GM21447 (cell line): ENCODE data around the gene SINHCAF.

Source experiments
- ATAC-seq: cut with Tn5 transposase; IDR thresholded peaks from one replicate; pipeline ENCODE4 v1.9.1; 2021; ENCODE audit not compliant: unreplicated experiment

The SINHCAF gene

DNA sequence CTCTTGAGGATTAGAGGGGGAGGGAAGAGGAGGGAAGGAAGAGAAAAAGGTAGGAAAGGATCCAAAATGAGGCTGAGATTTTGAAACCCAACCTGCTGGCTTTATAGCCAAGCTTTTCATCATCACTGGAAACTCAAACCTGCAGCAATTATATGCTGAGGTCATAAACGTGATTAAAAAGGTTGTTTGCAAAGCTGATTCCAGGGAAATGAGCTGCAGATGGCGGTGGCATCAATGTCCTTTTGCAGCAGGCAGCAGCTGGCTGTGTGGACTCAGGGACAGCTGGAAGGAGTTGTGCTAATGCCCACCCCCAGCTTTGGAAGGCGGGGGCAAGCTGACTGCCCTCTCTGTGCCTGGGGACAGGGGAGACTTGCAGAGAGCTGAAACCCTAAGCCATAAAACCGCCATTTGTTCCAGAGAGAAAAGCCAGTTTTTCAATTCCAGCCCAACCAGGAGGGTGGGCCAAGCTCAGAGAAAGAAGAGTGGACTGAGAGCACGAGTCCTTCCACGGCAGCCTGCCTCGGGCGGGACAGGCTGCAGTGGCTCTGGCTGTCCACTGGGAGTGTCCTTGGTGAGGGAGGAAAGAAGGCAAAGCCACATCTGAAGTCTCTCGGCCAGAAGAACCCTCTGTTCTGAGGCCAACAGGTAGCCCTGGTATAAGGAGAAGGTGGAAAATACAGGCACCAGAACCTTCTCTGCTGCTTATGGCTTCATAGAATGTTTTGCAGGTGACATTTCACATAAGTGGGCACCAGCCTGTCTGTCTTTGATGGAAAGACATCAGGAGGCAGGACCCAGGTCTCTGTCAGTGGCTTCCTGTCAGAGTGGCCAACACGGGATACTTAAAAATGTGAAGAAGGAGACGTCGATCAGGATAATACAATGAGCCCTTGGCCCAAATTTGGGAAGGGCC is 90.7 kb downstream of the SINHCAF start:
- ATAC-seq = no peak

DNA sequence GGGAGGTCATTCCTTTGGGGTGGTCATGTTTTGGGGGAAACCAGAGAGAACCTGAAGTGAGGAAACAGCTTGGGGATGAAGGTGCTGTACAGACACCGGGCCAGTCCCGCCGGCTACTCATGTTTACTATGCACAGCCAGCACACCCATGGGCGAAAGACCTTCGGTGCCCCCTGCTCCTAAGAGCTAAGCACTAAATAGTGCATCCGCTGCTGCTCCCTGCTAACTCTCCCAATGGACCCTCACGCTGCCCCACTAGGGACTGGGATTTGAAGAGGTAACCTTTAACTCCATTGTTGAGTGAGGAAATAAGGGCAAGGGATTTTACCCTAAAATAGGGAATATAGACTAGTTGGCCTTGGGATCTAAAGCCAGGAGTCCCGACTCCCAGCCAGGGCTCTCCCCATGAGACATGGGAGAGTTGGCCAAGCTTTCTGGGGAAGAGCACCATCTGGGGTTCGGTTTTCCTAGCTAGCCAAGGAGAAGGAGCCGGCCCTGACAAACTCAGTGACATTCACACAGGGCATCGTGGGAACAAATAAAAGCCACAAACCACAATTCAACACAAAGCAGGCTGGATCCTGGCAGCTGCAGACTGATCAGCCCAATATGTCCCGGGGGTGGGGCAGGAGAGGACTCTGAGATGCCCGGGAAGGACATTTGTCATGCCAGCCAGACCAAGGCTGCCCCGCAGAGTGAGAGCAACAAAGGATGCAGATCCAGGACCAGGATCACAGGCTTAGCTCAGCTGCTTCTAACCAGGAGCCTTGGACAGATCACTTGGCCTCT is 91.7 kb downstream of the SINHCAF start:
- ATAC-seq = no peak

DNA sequence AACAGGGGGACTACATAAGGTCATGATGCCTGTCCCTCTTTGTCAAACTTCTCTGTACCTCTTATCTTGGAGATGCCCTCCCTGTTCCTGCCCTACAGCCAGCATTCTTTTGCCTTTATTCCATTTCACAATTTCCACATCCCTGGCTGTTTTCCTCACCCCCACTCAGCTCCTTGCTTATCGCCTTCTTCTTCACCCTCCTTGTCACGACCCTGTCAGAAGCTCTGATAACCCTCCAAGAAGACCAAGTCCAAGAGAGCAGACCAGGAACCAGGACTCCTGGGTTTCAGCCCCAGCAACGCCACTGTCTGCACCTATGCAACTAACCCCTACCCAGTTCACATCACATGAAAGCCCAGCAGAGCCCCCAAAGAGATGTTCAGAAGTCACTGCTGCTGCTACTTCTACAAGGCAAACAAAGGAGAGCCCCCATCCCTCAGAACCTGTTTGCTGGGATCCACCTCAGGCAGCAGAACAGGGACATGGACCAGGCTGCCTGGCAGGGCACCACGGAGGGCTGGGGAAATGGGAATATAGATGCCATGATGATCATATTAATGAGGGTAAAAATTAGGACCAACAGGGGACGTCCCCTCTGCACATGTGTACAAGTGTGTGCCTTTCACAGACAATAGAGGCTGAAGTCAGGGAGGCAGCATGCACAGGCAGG is 92.8 kb downstream of the SINHCAF start:
- ATAC-seq = no peak

DNA sequence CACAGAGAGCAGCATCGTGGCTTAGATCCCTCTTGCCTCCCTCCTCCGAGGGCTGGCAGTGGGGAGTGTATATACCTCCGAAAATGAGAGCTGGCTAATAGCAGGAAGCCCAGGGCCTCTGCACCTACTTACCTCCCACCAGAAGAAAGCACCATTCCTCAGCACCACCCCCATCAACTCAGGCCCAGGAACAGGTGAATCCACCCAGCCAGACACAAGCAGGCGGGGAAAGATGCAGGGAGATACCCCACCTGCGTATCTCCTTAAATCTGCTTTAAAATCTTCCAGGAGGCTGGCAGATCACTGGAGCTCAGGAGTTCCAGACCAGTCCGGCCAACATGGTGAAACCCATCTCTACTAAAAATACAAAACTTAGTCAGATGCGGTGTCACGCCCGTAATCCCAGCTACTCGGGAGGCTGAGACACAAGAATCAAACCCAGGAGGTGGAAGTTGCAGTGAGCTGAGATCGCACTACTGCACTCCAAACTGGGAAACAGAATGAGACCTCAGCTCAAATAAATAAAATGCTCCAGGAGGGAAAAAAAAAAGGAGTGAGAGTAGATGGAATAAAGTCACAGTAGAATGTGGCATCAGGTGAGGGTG is 93.5 kb downstream of the SINHCAF start:
- no peak for ATAC-seq

- ATAC-seq = no peak
Observed at GRCh38 chr12:31231611-31232360, 94.2 kb downstream of the SINHCAF start.
